Left cardiac atrium (tissue), 4 donors: ENCODE measurements around the gene KATNIP. TPM values are rescaled to one million over a fixed set of nuclear protein-coding genes. Genes with fewer than 3 reads are reported as not detected.
A peak's percentile ranks its signal among the peaks of the same experiment; 100 is the strongest.

Experiments
- ATAC-seq, 2 donors: fragments of 200-7000 bp; cut with Tn5 transposase; one replicate each; pipeline ENCODE4 v1.9.1; 2020; ENCODE audit warnings: mild to moderate bottlenecking in 2 of 2, moderate library complexity in 2 of 2
- DNase-seq: peaks from one replicate; pipeline ENCODE4 v3.0.0-alpha.2; 2020
- intact Hi-C, 2 donors: fragments of 100-400 bp; cut with DNase I; formaldehyde crosslinking; loops; one replicate each; pipeline versions ENCODE4 v1.14.1 to v1.15.1; 2022 to 2023
- long read RNA-seq: library from polyadenylated mRNA; unstranded; transcript quantifications from one replicate; pipeline ENCODE4 v2.0.0, GENCODE V29; 2021
- total RNA-seq, 2 donors: library from RNA; stranded (reverse); fragmentation: NEBNext Ultra II Directional; extraction: Animal tissue kit (Norgen Biotek cat#: 25700); gene quantifications; one replicate each; pipeline ENCODE4 v1.2.1, GENCODE V29; 2021
- donor health status: DM: no; HTN: yes; CAD: no.
- donor health status: DM: no; HTN: yes; CAD: no; lungs with severe emphysema.
- donor health status: DM: yes; HTN: yes; CAD: no.
- donor health status: Dilated cardiomyopathy.

KATNIP gene
- 10 to 100 TPM; 10.0 to 14.4 TPM for total RNA-seq
- long read RNA-seq, partial matches to known transcripts: 4 of 6 reads
- long read RNA-seq, other reads (novel, unspliced or antisense): 2 of 6 reads

DNA sequence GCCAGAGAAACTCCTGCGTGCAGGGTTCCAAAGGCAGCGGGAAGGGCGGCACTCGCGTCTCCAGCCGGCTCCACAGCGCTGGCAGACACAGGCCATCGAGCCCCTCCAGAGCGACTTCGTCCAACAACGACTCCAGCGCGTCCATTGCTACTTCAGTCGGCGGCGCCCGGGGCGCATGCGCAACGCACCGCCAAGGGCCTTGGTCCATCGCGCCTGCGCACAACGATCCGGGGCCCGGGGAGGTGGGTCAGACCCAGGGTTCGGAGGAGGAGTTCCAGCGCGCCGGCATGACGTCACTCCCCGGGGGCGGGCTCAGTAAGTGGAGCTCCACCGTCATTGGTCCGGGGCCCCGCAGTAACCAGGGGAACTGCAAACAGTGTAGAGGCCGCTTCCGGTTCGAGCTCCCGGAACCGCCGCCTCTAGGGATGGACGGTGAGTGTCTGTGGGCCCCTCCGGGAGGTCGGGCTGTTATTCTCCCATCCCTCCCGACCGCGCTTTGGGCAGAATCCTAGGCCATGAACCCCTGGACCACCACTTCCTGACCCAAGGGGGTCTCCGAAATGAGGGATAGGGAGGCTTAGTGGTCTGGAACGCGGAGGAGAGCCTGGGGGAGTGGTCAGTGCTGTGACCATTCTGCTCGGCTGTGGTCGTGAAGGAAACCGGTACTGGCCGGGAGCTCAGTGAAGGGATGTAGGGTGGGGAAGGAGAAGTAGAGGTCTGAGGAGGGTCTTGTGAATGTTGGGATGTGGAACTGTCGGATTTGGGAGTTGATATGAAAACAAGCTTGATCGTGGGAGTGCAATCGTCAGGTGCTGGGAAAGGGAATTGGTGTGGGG is at the start of gene KATNIP, which contains the start of gene GTF3C1:
KATNIP (plus strand) TSS at position 399 of the 836 bp plus-strand sequence; CDS start at position 426, 27 bp downstream.
GTF3C1 (minus strand) TSS at position 168 of the 836 bp plus-strand sequence; CDS start at position 145, 23 bp downstream.
- intact Hi-C loops: no loop called here
- ATAC-seq (peak; percentile 98 to 100), DNase-seq (peak; percentile 100)

DNA sequence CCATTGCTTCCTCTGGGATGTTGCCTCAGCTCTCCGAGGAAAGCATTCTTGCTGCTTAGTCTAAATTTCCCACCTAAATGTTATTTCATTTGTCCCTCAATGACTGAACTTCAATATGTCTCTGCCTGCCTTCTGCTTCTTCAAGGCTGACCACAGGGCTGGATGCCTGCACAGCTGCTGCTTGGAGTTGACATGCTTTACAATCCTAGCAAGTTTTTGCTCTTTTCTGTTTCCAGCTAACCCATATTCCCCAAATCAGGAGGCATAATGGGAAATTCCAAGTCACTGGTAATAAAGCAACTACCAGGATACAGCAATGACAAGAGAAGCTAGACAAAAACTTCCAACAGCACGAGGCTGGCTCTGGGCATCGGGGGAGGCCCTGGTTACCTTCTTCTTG is 49.1 kb upstream of the KATNIP start:
- no peak for DNase-seq
- ATAC-seq: no peak
- intact Hi-C loops: no loop called here

DNA sequence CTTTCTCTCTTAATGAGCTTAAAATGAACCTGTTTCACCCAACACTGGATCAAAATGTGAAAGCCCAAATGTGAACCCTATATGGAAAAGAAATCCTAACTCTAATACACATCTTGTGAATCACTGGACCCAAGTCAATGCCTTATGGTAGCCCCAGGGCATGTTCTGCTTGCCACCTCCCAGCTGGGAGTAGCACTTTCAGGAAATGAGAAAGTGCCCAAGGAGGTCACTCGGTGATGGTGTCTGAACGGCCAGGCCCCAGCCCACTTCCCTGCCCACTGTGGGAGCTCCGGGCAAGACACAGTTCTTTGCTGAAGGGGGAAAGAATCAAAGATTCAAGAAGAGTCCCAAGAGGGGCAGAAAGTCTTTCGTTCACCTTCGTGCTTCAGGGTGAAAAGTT is 46.3 kb upstream of the KATNIP start:
- DNase-seq (no peak), ATAC-seq (no peak)
- intact Hi-C loops: no loop called here

DNA sequence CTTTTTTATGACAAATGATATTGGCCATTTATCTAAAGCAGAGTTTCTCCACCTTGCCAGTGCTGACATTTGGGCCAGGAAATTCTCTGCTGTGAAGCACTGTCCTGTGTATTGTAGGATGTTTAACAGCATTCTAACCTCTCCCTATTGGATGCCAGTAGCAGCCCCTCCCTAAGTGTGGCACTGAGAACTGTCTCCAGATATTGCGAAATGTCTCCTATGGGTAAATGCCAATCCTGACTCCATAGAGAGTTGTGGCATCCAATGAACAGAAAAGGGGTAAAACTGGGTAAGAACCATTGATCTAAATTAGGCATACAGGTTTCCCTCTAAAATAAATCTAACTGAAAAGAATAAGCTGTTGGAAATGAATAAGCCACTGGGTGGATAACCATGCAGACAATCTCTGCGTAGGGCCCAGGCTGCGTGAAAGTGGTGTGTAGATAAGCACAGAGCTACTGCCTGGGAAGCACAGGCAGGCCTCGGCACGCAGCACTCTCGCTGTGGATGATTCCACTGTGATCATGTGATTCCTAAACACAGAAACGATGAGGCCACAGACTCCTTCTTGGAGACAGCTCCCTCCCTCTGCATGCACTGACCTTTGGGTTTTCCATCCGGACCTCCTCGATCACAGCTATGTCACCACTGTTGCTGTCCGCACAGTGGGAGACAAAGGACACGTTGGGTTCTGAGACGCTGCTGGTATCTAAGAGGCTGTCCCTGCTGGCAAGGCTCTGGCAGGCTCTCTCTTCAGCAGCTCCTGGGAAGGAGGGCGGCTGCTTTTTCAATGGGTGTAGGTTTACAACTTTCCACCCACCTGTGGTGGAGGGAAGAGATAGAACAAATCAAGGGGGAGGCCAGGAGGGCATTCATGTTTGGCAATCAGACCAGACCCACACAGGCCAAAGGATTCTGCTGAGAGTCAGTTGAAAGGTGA is 44.4 kb upstream of the KATNIP start:
- DNase-seq (no peak), ATAC-seq (peak; percentile 66 to 75)
- intact Hi-C loops: no loop called here

DNA sequence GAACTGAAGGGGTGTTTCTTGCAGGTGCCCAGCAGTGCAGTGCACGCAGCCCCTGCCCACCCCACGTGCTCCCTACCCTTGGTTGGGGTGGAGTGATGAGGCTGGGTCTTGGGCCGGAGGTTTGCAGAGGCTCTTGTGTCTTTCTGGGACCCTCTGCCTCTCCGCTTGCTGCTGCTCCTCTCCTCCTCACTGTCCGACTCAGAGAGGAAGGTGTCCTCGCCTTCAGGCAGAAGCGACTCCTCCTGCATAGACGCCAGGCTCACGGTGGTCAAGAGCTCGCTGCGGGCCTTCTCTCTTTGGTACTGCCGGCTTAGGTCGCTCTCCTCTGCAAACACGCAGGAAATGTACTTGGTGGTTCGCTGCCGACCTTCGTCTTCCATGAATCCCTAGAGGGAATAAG is 43.2 kb upstream of the KATNIP start:
- intact Hi-C loops: no loop called here
- ATAC-seq (no peak), DNase-seq (no peak)

DNA sequence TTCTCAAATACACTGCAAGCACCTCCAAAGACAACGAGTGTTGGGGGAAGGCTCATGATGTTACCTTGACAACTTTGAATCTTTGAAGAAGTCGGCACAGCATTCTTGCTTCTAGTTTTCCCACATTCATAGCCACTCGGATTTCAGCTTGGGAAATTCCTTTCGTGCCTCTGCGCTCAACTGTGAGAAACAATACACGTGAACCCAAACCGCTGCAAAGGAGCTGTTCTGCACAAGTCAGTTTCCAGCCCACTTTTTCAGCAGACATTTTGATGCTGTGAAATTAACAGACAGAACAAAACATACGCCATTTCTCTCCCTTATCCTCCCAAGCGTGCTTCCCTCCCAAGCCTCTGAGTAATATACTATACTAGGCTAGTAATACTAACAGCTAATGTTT is 41.5 kb upstream of the KATNIP start:
- no peak for DNase-seq
- no peak for ATAC-seq
- intact Hi-C loops: no loop called here

DNA sequence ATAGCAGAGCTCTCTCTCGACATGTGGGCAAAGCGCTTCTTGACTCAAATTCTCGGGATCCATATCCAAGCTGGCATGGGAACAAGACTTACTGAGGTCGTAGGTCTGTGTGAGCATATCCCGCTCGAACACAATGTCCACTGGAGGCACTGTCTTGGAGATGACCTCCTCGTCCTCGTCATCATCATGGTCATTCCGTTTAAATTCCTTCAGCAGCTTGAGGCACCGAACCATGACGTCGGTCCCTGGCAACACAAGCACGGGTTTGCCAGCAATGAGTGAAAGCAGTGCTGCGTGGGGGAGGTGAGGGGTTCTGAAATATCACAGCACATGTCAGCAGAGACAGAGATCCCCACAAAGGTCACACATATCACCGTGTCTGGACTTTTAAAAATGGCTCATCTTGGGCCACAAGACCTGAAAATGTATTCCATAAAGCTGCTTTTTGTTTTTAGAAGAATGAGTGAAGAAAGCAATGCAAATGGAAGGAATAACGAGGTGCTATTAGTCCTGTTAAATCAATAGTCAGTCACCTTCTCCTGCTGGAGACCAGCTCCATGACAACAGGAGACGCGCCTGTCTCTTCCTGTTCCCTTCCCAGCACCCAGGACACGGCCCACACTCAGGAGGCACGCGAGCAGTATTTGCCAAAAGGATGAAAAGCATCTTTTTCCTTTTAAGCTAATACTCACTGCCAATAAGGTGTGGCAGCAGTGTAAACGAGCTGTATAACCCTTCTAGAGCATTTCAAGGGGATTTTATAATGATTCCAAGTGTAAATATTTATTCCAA is 38.1 kb upstream of the KATNIP start:
- ATAC-seq (peak; percentile 27 to 51), DNase-seq (peak; percentile 80)
- intact Hi-C loops: no loop called here

DNA sequence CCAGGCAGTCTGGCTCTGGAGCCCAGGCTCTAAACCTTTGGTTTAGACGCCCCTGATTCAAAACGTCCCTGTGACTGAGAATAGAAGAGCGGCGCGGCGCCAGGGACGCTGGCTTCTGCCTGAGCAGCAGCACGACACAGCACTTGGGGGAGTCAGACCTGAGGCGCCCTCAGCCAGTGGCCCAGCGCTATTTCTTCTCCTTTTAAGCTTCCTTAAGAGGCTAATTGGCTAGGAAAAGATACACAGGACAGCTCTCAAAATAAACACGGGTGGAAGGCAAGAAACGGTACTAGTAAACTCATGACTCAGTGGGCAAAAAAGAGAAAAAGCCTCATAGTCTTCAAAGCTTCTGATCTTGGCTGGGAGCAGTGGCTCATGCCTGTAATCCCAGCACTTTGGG is 35.1 kb upstream of the KATNIP start:
- DNase-seq (no peak), ATAC-seq (no peak)
- intact Hi-C loops: no loop called here

DNA sequence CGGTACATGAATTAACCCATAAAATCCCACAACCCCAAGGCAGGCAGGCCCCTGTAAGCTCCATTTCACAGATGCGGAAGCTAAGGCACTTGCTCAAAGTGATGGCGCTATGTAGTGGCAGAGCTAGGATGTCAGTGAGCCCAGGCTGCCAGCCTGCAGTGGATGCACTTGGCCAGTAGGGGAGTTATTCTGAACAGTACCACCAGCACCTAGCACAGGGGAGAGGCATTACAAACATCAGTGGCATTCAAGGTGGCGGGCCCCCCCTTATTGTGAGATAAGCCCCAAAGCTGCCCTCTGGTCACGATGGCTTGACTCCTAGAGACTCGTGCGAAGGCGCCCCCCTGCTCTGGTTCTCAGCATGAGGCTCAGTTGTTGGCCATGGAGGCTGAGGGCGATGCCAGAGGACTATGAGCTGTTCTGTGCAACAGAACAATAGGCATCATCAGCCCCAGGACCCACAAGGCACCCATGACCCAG is 34.0 kb upstream of the KATNIP start:
- intact Hi-C loops: no loop called here
- peak; percentile 38 to 59 for ATAC-seq
- DNase-seq: no peak

DNA sequence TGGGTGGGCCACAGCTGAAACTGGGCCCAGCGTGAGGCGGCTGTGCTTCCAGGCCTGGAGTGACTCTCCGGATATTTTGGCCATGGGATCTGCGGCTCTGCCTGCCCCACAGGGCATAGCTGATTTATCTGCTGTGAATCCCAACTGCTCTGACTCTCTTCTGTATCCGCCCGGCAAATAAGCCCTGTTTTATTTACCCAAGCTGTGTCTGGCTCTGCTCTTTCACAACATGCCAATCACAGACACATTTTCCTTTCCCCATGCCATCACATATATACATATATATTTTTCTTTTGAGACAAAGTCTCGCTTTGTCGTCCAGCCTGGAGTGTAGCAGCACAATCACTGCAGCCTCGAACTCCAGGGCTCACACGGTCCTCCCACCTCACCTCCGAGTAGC is 33.6 kb upstream of the KATNIP start:
- ATAC-seq: no peak
- DNase-seq: no peak
- intact Hi-C loops: no loop called here

DNA sequence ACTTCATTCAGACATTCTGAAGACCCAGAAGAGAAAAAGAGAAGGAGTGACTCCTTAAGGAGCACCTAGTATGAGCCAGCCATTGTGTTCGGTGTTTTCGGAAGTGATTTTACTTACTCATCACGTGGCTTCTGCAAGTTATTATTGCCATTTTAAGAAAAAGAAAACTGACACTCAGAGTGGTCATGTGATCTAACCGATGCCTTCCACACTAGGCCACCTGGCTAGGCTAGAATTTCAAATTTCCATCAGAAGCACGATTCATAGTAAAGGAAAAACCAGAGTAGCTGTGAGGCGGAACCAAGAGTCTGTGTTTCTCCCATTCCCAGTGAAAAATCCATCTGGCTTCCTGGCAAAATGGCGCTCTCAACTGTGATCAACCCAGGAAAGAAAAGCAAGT is 32.3 kb upstream of the KATNIP start:
- no peak for DNase-seq
- ATAC-seq: no peak
- intact Hi-C loops: no loop called here

DNA sequence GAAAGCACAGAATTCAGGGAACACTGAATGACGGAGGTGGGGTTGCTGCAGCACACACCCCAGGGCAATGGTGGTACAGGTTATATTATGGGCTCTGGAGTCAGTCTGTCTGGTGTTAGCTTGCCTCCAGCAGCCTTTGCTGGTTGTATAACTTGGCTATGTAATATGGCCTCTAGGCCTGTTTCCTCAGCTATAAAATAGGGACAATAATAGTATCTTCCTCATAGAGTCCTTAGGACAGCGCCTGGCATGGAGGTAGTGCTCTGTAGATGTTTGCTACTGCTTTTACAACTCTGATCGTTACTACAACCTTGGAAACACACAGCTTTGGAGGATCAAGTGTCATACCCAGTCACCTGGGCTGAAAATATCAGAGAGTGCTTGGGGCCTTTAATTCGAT is 31.7 kb upstream of the KATNIP start:
- ATAC-seq (no peak), DNase-seq (no peak)
- intact Hi-C loops: no loop called here

DNA sequence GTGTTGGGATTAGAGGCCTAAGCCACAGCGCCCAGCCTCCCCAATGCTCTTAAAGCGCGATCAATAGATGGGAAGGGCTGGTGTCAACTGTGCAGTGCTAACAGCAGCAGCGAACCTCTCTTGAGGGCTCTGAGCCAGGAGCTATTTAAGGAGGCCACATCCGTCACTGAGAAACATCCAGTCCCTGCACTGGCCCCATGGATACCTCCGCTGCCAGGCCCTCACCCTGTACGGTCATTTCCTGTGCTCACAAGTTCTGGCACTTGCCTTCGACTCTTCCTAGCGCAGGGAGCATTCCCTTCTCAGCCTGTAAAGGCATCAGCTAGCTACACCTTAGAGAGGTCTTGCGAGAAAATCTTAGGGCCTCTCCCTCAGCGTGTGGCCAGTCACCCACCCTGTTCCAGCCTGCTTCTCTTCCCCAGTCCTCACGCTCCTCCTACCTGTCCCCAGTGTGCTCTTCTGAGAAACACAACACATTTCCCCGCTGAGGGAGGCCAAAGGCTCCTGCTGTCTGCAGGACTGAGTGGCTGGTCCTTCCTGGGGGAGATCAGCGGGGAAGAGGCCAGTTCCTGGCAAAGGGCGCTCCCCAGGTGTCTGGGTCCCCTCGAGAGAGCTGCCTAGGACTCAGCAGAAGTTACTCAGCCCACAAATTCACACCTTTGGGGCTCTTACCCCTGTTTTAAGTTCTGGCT is 28.8 kb upstream of the KATNIP start:
- DNase-seq: peak; percentile 83

DNA sequence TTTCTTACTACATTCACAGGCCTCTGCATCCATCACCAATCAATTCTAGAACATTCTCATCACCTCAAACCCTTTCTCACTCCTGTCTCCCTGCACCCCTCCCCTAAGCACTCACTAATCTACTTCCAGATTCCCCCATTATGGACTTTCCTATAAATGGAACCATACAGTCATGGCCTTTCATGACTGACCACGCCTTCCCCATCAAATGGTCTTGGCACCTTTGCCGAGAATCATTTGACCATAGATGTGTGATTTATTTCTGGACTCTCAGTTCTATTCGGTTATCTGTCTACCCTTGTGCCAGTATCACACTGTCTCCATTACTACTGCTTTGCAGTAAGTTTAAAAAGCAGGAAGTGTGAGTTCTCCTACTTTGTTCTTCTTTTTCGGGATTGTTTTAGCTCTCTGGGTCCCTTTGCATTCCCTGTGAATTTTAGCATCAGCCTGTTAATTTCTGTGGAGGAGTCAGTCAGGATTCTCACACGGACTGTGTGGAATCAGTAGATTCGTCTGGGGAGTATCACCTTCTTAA is 27.7 kb upstream of the KATNIP start:
- ATAC-seq (peak; percentile 45 to 53), DNase-seq (no peak)
- intact Hi-C loops: no loop called here

More for the DNA sequence above, 28.8 kb upstream of the KATNIP start:
- intact Hi-C loops: no loop called here
- peak; percentile 90 to 94 for ATAC-seq

DNA sequence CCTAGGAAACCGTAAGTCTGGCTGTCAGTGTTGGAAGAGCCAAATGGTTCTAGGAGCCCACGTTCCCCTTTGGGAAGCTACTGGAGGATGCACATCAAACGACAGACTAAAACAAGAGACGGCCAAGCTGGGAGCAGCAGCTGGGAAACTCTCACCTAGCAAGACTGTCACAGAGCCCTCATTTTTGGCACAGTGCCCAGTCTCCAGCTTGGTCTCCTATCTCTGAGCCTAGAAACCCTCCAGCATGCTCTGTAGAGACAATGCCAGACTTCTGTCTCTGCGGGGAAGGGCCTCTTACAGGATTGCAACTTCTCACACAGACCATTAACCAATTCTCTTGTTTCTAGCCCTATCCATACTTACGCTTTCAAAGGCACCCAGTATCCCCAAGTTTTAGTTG is 23.8 kb upstream of the KATNIP start:
- DNase-seq: peak; percentile 67

DNA sequence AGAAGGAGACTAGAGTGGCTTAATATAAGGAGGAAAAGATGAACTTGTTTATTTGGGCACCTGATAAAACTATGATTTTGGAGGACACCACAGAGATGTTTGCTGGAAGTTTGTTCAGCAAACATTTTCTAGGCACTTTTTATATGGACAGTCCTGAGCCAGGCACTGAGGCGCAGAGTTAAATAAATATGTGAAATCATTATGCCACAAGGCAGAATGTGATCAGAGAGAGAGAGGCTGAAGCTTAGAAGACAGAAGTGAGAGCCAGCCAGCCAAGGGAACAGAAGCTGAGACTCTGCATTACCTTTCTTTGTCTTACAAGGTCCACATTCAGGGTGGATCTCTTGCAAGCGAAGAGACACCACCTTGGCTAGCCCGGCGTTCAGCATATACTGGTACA is 21.6 kb upstream of the KATNIP start:
- no peak for DNase-seq
- ATAC-seq: no peak
- intact Hi-C loops: no loop called here

More for the DNA sequence above, 23.8 kb upstream of the KATNIP start:
- intact Hi-C loops: no loop called here
- peak; percentile 68 to 73 for ATAC-seq

DNA sequence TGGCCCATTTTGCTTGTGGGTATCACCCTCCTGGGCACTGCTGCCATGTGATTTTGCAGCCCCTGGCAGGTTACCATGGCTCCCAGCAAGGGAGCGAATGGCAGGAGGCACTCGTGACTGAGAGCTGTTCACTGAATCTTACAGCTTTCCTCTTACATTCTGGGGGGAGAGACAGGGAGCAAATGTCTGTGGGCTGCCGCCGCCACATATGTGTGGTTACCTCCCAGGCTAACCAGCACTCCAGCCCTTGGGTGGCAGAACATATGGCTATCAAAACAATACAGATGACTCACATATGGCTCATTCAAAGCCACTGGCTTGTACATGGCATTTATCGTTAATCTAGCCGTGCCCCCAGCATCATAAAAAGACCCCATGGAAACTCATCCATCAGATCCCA is 20.0 kb upstream of the KATNIP start:
- intact Hi-C loops: no loop called here
- no peak for ATAC-seq

DNA sequence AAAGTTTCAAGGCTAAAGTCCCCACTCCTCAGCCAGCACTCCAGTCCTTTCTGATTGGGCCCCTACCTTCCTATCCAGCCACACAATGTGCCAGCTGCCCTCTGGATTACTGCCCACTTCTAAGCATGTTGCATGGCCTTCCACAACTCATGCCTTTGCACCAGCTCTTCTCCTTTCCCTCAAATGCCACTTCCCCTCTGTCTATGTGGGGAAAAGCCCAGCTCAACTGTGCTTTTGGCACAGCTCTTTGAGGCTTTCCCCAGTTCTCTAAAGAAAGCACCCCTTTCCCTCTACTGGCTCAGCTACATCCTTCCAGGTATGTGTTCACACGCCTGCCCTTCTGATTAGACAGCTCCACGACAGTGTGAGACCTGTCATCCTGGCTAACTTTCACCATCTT is 18.8 kb upstream of the KATNIP start:
- ATAC-seq: peak in 1 of 2 donors; percentile 2

More for the DNA sequence above, 20.0 kb upstream of the KATNIP start:
- no peak for DNase-seq

More for the DNA sequence above, 18.8 kb upstream of the KATNIP start:
- no peak for DNase-seq
- intact Hi-C loops: no loop called here
